K562 (cell line): ENCODE data around the gene NDN. TPM values are rescaled to one million over a fixed set of nuclear protein-coding genes. Genes with fewer than 3 reads are reported as not detected.
A peak's percentile ranks its signal among the peaks of the same experiment; 100 is the strongest.

ENCODE experiments used
- ATAC-seq: fragments of 200-7000 bp; cut with Tn5 transposase; 3 replicates; pipeline ENCODE4 v1.9.1; 2020; ENCODE audit warnings: moderate library complexity
- BruUV-seq: library from RNA; stranded (reverse); fragments of 400-500 nt; replicated peaks from 2 replicates; lab custom pipeline; 2021; lab: Mats Ljungman, UMichigan
- CTCF ChIA-PET: fragments of 300-600 bp; formaldehyde crosslinking; extraction: SDS; loops from one replicate; lab custom pipeline; 2021; ENCODE audit warnings: low intra/inter-chr PET ratio; lab: Yijun Ruan, JAX
- POLR2A ChIA-PET: fragments of 300-600, 350-650 bp; sonication (Branson Sonifier 250); formaldehyde crosslinking; extraction: SDS; loops from one replicate; lab custom pipeline; 2021; ENCODE audit warnings: antibody characterized with exemption, inconsistent platforms; lab: Yijun Ruan, JAX
- DNase-seq, 4 experiments: peaks; one replicate each; pipeline versions ENCODE4 v3.0.0 to v3.0.0-alpha.2; 2011 to 2018; ENCODE audit warnings: low spot score in 3 of 4, mixed read lengths in 3 of 4; ENCODE audit errors: extremely low read depth in 1 of 4
- FAIRE-seq: peaks from 2 replicates; lab custom pipeline; 2011; peaks lifted over from hg19 to GRCh38; lab: Jason Lieb, UNC
- H2AFZ ChIP-seq: 2 replicates; pipeline ENCODE4 v1.6.0; 2011; ENCODE audit warnings: low read depth, low read length, control low read depth, inconsistent platforms
- H3K27ac ChIP-seq: fragments of 200-600 bp; 3 replicates; pipeline ENCODE4 v1.8.0; 2011; ENCODE audit warnings: low read depth, mild to moderate bottlenecking, control low read depth, inconsistent platforms, low read length, moderate library complexity, mixed read lengths; ENCODE audit errors: extremely low read depth
- H3K27me3 ChIP-seq, 2 experiments: fragments of 300-600 bp in 1 of 2; 2 replicates in 1 of 2; 3 replicates in 1 of 2; pipeline versions ENCODE4 v1.6.0 to v1.8.0; 2011; ENCODE audit warnings: inconsistent platforms in 2 of 2, low read length in 2 of 2, mild to moderate bottlenecking in 1 of 2, mixed read lengths in 1 of 2, moderate library complexity in 1 of 2; ENCODE audit not compliant: control insufficient read depth in 2 of 2, insufficient read depth in 2 of 2
- H3K36me3 ChIP-seq: fragments of 300-600 bp; 3 replicates; pipeline ENCODE4 v1.8.0; 2011; ENCODE audit warnings: mild to moderate bottlenecking, low read length, inconsistent platforms; ENCODE audit not compliant: control insufficient read depth, insufficient read depth
- H3K4me1 ChIP-seq, 2 experiments: fragments of 200-600 bp in 1 of 2; replicated peaks in 1 of 2; 2 replicates in 1 of 2; 3 replicates in 1 of 2; pipeline versions ENCODE4 v1.5.1 to v1.8.0; 2011; ENCODE audit warnings: inconsistent platforms in 2 of 2, low read length in 2 of 2, mild to moderate bottlenecking in 1 of 2, mixed read lengths in 1 of 2, moderate library complexity in 1 of 2; ENCODE audit not compliant: control insufficient read depth in 2 of 2, insufficient read depth in 2 of 2
- H3K4me2 ChIP-seq: 2 replicates; pipeline ENCODE4 v1.6.1; 2011; ENCODE audit warnings: low read length, control low read depth, inconsistent platforms, mixed read lengths; ENCODE audit not compliant: insufficient read depth
- H3K4me3 ChIP-seq: fragments of 200-600 bp; sonication (generic), shearing (Covaris generic); 2 replicates; pipeline ENCODE4 v1.5.1; 2016; ENCODE audit warnings: control low read depth, inconsistent platforms
- H3K79me2 ChIP-seq: fragments of 200-600 bp; 3 replicates; pipeline ENCODE4 v1.8.0; 2011; ENCODE audit warnings: low read length, inconsistent platforms; ENCODE audit not compliant: control insufficient read depth, insufficient read depth
- H3K9ac ChIP-seq, 2 experiments: 2 replicates each; pipeline versions ENCODE4 v1.6.0 to v1.6.1; 2011; ENCODE audit warnings: low read depth in 2 of 2, low read length in 2 of 2, control low read depth in 1 of 2, inconsistent platforms in 1 of 2, mild to moderate bottlenecking in 1 of 2, mixed read lengths in 1 of 2; ENCODE audit not compliant: insufficient read depth in 1 of 2
- H3K9me1 ChIP-seq: one replicate; pipeline ENCODE4 v1.6.0; 2011; ENCODE audit warnings: inconsistent platforms, mild to moderate bottlenecking, low read length, moderate library complexity; ENCODE audit not compliant: control insufficient read depth, insufficient read depth
- H3K9me3 ChIP-seq: replicated peaks from 2 replicates; pipeline ENCODE4 v1.5.1; 2011; ENCODE audit warnings: low read depth, low read length, inconsistent platforms; ENCODE audit not compliant: control insufficient read depth, insufficient read depth
- H4K20me1 ChIP-seq: replicated peaks from 2 replicates; pipeline ENCODE4 v1.6.1; 2011; ENCODE audit warnings: low read length, inconsistent platforms, mixed read lengths; ENCODE audit not compliant: control insufficient read depth, insufficient read depth
- ARID2 ChIP-seq: fragments of 450-650 bp; IDR thresholded peaks from 2 replicates; pipeline ENCODE4 v1.6.1; 2017; ENCODE audit warnings: antibody characterized with exemption, mild to moderate bottlenecking
- ATF4 ChIP-seq: fragments of 450-650 bp; formaldehyde crosslinking; IDR thresholded peaks from 2 replicates; pipeline ENCODE4 v1.4.0; 2022; ENCODE audit warnings: mild to moderate bottlenecking, moderate library complexity
- ATF7 ChIP-seq: fragments of 450-650 bp; IDR thresholded peaks from 2 replicates; pipeline ENCODE4 v1.7.1; 2014; ENCODE audit warnings: mild to moderate bottlenecking, moderate library complexity
- CEBPB ChIP-seq: fragments of 450-650 bp; IDR thresholded peaks from 2 replicates; pipeline ENCODE4 v1.6.1; 2016; ENCODE audit warnings: missing genetic modification characterization, missing compliant biosample characterization
- CHAMP1 ChIP-seq: fragments of 450-650 bp; IDR thresholded peaks from 2 replicates; pipeline ENCODE4 v1.6.1; 2016; ENCODE audit warnings: mild to moderate bottlenecking
- ERF ChIP-seq: fragments of 450-650 bp; formaldehyde crosslinking; IDR thresholded peaks from 2 replicates; pipeline ENCODE4 v1.4.0; 2020; ENCODE audit warnings: mild to moderate bottlenecking, mixed read lengths
- HDAC1 ChIP-seq, 2 experiments: fragments of 450-650 bp; IDR thresholded peaks; 2 replicates each; pipeline ENCODE4 v1.6.1; 2016 to 2017; ENCODE audit warnings: inconsistent platforms in 1 of 2, mild to moderate bottlenecking in 1 of 2, moderate library complexity in 1 of 2
- HNRNPL ChIP-seq: fragments of 200-400 bp; formaldehyde crosslinking; IDR thresholded peaks from 2 replicates; pipeline ENCODE4 v1.6.1; 2017; ENCODE audit warnings: low read depth, mild to moderate bottlenecking, low read length
- JUN ChIP-seq, 2 experiments: sonication (generic) in 1 of 2; formaldehyde crosslinking in 1 of 2; IDR thresholded peaks; 2 replicates each; pipeline versions ENCODE4 v1.6.1 to v1.8.0; 2012 to 2022; ENCODE audit warnings: borderline replicate concordance in 2 of 2, mild to moderate bottlenecking in 2 of 2, improper control_type of control experiment in 1 of 2, low read depth in 1 of 2, low read length in 1 of 2, missing genetic modification reagents in 1 of 2
- NCOA6 ChIP-seq: fragments of 450-650 bp; IDR thresholded peaks from 2 replicates; pipeline ENCODE4 v1.6.1; 2017; ENCODE audit warnings: mild to moderate bottlenecking
- NRF1 ChIP-seq, 2 experiments: fragments of 450-650 bp; IDR thresholded peaks in 1 of 2; conservative IDR thresholded peaks in 1 of 2; 2 replicates each; pipeline ENCODE4 v1.6.1; 2014; ENCODE audit warnings: mild to moderate bottlenecking in 2 of 2
- RCOR1 ChIP-seq, 2 experiments: IDR thresholded peaks; 2 replicates each; pipeline ENCODE4 v1.6.1; 2012; ENCODE audit warnings: low read depth in 2 of 2, low read length in 2 of 2, borderline replicate concordance in 1 of 2, improper control_type of control experiment in 1 of 2
- RFX1 ChIP-seq: fragments of 450-650 bp; IDR thresholded peaks from 2 replicates; pipeline ENCODE4 v1.6.1; 2016; ENCODE audit warnings: mild to moderate bottlenecking, moderate library complexity
- ZNF551 ChIP-seq: fragments of 250-450 bp; sonication (Bioruptor Pico); IDR thresholded peaks from 2 replicates; pipeline ENCODE4 v1.5.0; 2021; ENCODE audit warnings: mild to moderate bottlenecking, moderate library complexity
- WGBS: fragments of 100-300 bp; shearing (Covaris generic); methylation state at CpG from one replicate; pipeline ENCODE4 v1.1.6; 2016; ENCODE audit warnings: low coverage, mixed read lengths; ENCODE audit not compliant: insufficient coverage; ENCODE audit errors: missing lambda C conversion rate; 5-methylcytosine and 5-hydroxymethylcytosine counted together
- in situ Hi-C: fragments of 300-500 bp; cut with MboI; formaldehyde crosslinking; loops from 4 replicates; pipeline ENCODE4 v1.15.0; 2018; ENCODE audit warnings: inconsistent platforms, mixed read lengths
- intact Hi-C: fragments of 100-400 bp; cut with micrococcal nuclease; formaldehyde crosslinking; loops from 2 replicates; pipeline ENCODE4 v1.14.2; 2022
- polyA plus RNA-seq, 8 experiments: library from polyadenylated mRNA; depleted of rRNA in 4 of 8; stranded (reverse) in 5 of 8; unstranded in 3 of 8; fragments of >200 nt; fragmentation: Nextera tagmentation in 2 of 8; fragmentation: Illumina TruSeq in 1 of 8; extraction: Ambion mirVana in 2 of 8; extraction: Trizol in 1 of 8; gene quantifications; 2 replicates each; pipeline versions ENCODE4 v1.2.1 to v1.2.3, GENCODE V29; 2011 to 2014; ENCODE audit warnings: inconsistent platforms in 1 of 8, missing spikeins in 1 of 8
- total RNA-seq, 7 experiments: library from RNA; depleted of rRNA in 6 of 7; stranded (reverse); fragments of >200 nt in 6 of 7; fragmentation: Illumina TruSeq in 2 of 7; extraction: Trizol in 2 of 7; gene quantifications; 2 replicates each; pipeline versions ENCODE4 v1.2.1 to v1.2.3, GENCODE V29; 2011 to 2021; ENCODE audit warnings: low replicate concordance in 1 of 7
- TF ChIP-seq, protein P1 (sequence below): fragments of 450-650 bp; IDR thresholded peaks from 2 replicates; pipeline ENCODE4 v1.6.1; 2017; ENCODE audit warnings: antibody characterized with exemption
- TF ChIP-seq, protein P2 (sequence below): fragments of 250-450 bp; sonication (Bioruptor Pico); IDR thresholded peaks from 2 replicates; pipeline ENCODE4 v1.9.0; 2021; ENCODE audit warnings: mild to moderate bottlenecking, inconsistent platforms

Gene NDN
- total and polyA plus RNA-seq, 9 of the 15 experiments (the other 6 are each of a cell fraction or from before 2014, with no cell fraction given): 0.52 to 5.7 (median 2.1) TPM

DNA sequence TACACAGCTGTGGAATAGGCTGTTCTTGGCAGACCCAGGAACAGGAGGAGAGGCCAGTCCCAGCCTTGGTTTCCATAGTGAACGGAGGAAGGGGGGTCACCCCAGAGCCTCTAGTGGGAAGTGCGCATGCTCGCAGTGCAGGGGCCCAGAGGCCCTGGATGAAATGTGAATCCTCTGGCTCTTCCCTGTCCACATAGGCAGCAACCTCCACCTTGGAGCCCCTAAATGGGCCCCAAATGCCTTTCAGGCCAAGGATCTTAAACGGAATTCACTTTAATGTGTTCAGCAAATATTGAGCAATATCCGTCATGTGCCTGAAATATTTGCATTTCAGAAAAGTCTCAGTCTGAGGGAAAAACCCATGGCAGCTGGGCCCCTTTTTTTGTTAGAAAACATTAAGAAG is 3.3 kb upstream of the NDN start:
- in situ Hi-C loops: no loop called here
- no peak overlapping the region for H2AFZ ChIP-seq
- DNase-seq: peak in 2 of 4 experiments; percentile 11 to 16
- TF ChIP-seq NRF1 (conservative IDR thresholded peaks at IDR 0.05 in 1 of 2, IDR thresholded peaks at IDR 0.05 in 1 of 2): peak; percentile 49 to 61
- TF ChIP-seq ERF: no peak
- TF ChIP-seq CEBPB: peak; percentile 17; the same call in 1 of the 2 replicates
- no peak for TF ChIP-seq NCOA6
- TF ChIP-seq, protein P1, sequence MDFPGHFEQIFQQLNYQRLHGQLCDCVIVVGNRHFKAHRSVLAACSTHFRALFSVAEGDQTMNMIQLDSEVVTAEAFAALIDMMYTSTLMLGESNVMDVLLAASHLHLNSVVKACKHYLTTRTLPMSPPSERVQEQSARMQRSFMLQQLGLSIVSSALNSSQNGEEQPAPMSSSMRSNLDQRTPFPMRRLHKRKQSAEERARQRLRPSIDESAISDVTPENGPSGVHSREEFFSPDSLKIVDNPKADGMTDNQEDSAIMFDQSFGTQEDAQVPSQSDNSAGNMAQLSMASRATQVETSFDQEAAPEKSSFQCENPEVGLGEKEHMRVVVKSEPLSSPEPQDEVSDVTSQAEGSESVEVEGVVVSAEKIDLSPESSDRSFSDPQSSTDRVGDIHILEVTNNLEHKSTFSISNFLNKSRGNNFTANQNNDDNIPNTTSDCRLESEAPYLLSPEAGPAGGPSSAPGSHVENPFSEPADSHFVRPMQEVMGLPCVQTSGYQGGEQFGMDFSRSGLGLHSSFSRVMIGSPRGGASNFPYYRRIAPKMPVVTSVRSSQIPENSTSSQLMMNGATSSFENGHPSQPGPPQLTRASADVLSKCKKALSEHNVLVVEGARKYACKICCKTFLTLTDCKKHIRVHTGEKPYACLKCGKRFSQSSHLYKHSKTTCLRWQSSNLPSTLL: no peak
- TF ChIP-seq ATF4: no peak
- TF ChIP-seq, protein P2, sequence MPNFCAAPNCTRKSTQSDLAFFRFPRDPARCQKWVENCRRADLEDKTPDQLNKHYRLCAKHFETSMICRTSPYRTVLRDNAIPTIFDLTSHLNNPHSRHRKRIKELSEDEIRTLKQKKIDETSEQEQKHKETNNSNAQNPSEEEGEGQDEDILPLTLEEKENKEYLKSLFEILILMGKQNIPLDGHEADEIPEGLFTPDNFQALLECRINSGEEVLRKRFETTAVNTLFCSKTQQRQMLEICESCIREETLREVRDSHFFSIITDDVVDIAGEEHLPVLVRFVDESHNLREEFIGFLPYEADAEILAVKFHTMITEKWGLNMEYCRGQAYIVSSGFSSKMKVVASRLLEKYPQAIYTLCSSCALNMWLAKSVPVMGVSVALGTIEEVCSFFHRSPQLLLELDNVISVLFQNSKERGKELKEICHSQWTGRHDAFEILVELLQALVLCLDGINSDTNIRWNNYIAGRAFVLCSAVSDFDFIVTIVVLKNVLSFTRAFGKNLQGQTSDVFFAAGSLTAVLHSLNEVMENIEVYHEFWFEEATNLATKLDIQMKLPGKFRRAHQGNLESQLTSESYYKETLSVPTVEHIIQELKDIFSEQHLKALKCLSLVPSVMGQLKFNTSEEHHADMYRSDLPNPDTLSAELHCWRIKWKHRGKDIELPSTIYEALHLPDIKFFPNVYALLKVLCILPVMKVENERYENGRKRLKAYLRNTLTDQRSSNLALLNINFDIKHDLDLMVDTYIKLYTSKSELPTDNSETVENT: no peak
- TF ChIP-seq RFX1: no peak
- no peak for TF ChIP-seq ARID2
- no peak for TF ChIP-seq HNRNPL
- no peak for TF ChIP-seq JUN (IDR thresholded peaks at IDR 0.05; ENCODE audit: borderline replicate concordance, low read depth, low read length)
- TF ChIP-seq JUN (CRISPR knock-in tag; IDR thresholded peaks at IDR 0.05; ENCODE audit: borderline replicate concordance): no peak
- TF ChIP-seq RCOR1 (IDR thresholded peaks at IDR 0.05; ENCODE audit: borderline replicate concordance in 1 of 2, low read depth in 2 of 2, low read length in 2 of 2): no peak
- no peak for TF ChIP-seq ZNF551 (CRISPR knock-in tag)
- TF ChIP-seq HDAC1 (IDR thresholded peaks at IDR 0.05): no peak
- TF ChIP-seq CHAMP1: no peak
- no peak for TF ChIP-seq ATF7

More for the DNA sequence above, 3.3 kb upstream of the NDN start:
- no TSS peak for BruUV-seq
- no peak for FAIRE-seq
- no peaks in the 10 kb centered on the region for H4K20me1 ChIP-seq
- H3K9me3 ChIP-seq: 0 out of 2 replicates have a peak, but pooled peaks cover 1% of the 10 kb centered on the region
- H3K4me1 ChIP-seq: peaks cover 0 to 9% of the 10 kb centered on the region in 2 experiments; a peak in 2 of 5 replicates
- CTCF ChIA-PET: no interaction called here
- whole genome bisulfite sequencing: 7% methylated on average over 5 of the region's 5 CpGs
- H3K4me3 ChIP-seq: no peak overlapping the region
- no peaks in the 10 kb centered on the region for H3K9me1 ChIP-seq
- no peak overlapping the region for H3K27ac ChIP-seq
- POLR2A ChIA-PET: no interaction called here
- no peak overlapping the region for H3K9ac ChIP-seq
- no peaks in the 10 kb centered on the region for H3K79me2 ChIP-seq
- H3K4me2 ChIP-seq: no peak overlapping the region
- intact Hi-C loops: no loop called here
- H3K27me3 ChIP-seq: peaks cover 0 to 8% of the 10 kb centered on the region in 2 experiments; a peak in 2 of 5 replicates
- ATAC-seq: peak; percentile 49; the same call in 1 of the 3 replicates
- no peaks in the 10 kb centered on the region for H3K36me3 ChIP-seq
